GM12865 (cell line): ENCODE measurements around the gene C2CD4C.

Experiments
- DNase-seq: peaks from one replicate; pipeline ENCODE4 v3.0.0; 2010; ENCODE audit warnings: low read depth
- H3K4me3 ChIP-seq: 2 replicates; pipeline ENCODE4 v1.5.1; 2011; ENCODE audit warnings: mild to moderate bottlenecking, low read depth, low read length, control low read depth
- TF ChIP-seq, protein P1 (sequence below): IDR thresholded peaks from 2 replicates; pipeline ENCODE4 v1.5.1; 2011; ENCODE audit warnings: low read length, control low read depth, low read depth, inconsistent platforms; ENCODE audit not compliant: insufficient read depth; ENCODE audit errors: missing control alignments

C2CD4C gene, protein sequence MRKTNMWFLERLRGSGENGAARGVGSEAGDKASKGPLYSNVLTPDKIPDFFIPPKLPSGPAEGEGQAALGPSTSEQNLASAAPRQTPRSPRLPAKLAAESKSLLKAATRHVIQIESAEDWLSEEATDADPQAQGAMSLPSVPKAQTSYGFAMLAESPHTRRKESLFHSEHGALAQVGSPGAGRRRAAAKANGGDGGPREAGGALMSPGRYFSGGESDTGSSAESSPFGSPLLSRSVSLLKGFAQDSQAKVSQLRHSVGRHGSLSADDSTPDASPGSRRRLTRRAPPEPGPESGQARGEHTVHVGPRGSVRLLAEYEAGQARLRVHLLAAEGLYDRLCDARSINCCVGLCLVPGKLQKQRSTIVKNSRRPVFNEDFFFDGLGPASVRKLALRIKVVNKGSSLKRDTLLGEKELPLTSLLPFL

DNA sequence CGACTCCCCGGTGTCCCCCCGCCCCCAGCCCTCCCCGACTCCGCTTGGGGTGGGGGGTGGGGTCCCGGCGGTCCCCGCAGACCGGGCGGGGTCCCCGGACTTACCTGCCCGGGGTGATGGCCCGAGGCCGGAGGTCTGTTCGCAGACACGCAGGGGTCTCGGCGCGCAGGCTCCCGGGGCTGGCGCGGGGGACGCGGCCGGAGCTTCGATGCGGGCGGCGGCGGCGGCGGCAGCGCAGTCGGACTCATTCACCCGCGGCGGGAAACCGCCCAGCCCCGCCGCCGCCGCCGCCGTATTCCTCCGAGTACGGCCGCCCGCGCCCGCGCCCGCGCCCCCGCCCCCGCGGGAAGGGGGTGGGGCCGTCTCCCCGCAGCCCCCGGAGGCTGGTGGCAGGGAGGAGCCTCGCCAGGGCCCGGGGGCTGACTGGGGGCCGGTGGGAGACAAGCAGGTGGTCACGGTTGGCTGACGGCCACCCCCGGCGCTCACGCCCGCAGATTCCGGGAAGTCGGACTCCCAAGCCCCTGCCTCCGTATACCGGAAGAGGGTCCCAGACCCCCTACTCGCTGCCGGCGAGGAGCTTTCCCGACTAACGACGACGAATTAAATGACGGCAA lies at the start of gene C2CD4C:
Gene C2CD4C (minus strand): TSS at position 246 of the 614 bp plus-strand sequence. CDS start 786 bp downstream, outside the sequence.
- no peak within 1 kb of the TSS for H3K4me3 ChIP-seq
- TF ChIP-seq, protein P1, sequence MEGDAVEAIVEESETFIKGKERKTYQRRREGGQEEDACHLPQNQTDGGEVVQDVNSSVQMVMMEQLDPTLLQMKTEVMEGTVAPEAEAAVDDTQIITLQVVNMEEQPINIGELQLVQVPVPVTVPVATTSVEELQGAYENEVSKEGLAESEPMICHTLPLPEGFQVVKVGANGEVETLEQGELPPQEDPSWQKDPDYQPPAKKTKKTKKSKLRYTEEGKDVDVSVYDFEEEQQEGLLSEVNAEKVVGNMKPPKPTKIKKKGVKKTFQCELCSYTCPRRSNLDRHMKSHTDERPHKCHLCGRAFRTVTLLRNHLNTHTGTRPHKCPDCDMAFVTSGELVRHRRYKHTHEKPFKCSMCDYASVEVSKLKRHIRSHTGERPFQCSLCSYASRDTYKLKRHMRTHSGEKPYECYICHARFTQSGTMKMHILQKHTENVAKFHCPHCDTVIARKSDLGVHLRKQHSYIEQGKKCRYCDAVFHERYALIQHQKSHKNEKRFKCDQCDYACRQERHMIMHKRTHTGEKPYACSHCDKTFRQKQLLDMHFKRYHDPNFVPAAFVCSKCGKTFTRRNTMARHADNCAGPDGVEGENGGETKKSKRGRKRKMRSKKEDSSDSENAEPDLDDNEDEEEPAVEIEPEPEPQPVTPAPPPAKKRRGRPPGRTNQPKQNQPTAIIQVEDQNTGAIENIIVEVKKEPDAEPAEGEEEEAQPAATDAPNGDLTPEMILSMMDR = no peak
- DNase-seq = no peak

DNA sequence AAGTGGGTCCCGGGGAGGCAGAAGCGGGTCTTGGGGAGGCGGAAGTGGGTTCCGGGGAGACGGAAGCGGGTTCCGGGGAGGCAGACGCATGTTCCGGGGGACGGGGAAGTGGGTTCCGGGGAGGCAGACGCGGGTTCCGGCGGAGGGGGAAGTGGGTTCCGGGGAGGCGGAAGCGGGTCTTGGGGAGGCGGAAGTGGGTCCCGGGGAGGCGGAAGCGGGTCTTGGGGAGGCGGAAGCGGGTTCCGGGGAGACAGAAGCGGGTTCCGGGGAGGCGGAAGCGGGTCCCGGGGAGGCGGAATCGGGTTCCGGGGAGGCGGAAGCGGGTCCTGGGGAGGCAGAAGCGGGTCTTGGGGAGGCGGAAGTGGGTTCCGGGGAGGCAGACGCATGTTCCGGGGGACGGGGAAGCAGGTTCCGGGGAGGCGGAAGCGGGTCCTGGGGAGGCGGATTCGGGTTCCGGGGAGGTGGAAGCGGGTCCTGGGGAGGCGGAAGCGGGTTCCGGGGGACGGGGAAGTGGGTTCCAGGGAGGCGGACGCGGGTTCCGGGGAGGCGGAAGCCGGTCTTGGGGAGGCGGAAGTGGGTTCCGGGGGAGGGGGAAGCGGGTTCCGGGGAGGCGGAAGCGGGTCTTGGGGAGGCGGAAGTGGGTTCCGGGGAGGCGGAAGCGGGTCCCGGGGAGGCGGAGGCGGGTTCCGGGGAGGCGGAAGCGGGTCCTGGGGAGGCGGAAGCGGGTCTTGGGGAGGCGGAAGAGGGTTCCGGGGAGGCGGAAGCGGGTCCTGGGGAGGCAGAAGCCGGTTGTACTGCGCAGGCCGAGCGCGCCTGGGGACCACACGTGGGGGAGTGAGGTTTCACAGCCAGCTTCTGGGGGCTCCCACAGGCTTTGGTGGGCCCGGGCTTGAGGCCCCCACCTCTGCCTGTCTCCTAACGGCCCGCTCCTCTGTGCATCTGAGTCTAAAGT lies 49.4 kb upstream of the C2CD4C start:
- no peak overlapping the region for H3K4me3 ChIP-seq
- TF ChIP-seq, protein P1 = no peak
- DNase-seq = no peak

DNA sequence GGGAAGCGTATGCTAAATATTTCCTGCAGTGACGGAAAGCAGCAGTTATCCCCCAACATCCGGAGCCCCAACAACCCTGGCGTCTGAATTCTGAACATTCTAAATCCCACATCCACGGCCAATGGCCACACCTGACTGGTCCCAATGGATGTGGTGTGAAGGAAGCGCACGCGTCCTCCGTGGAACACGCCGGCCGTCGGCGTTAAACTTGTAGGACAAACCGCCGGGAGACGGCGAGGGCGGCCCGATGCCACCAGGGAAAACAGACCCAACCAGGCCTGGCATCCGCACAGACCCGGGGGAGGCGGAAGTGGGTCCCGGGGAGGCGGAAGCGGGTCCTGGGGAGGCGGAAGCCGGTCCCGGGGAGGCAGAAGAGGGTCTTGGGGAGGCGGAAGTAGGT lies 48.7 kb upstream of the C2CD4C start:
- H3K4me3 ChIP-seq = no peak overlapping the region
- TF ChIP-seq, protein P1 = no peak
- DNase-seq = no peak

DNA sequence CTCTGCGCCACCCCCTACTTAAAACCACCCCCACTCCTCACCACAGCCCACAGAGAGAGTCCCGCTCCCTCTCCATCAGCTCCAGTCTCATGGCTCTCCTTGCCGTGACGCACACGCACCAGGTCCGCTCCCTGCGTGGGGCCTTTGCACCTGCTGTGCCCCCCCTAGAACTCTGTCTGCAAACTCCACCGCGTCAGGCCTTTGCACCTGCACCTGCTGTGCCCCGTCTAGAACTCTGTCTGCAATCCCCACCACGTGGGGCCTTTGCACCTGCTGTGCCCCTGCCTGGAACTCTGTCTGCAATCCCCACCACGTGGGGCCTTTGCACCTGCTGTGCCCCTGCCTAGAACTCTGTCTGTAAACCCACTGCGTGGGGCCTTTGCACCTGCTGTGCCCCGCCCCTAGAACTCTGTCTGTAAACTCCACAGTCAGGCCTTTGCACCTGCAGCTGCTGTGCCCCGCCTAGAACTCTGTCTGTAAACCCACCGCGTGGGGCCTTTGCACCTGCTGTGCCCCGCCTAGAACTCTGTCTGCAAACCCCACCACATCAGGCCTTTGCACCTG lies 47.7 kb upstream of the C2CD4C start:
- TF ChIP-seq, protein P1 = no peak
- H3K4me3 ChIP-seq = no peak overlapping the region
- no peak for DNase-seq

DNA sequence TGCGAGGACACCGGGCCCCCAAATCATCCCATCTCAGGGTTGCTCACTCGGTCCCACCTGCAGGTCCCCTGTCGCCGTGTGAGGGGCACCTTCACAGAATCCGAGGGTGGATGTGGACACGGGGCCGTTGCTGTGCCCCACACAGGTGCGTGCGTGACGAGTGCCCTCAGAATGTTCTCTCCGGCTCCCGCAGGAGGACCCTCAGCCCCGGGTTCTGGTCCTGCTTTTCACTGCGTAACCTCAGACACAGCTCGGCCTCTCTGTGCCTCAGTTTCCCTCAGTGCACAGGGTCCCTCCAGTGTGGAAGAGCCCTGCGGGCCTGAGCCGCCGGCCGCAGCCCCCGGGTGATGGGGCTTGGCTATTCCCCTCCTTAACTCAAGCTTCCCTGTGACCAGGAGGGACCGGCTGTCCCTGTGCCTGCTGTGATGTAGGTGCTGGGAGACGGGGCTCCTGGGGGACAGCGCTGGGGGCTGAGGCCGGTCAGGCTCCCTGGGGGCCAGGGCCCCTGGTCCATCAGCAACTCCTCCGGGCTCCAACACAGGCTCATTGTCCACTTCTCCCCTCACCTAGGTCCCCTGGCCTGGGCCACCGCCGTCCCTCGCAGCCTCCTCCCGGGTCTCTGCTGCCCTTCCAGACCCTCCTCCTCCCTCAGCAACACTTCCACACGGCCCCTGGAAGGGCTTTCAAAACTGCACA lies 47.1 kb upstream of the C2CD4C start:
- TF ChIP-seq, protein P1 = no peak
- no peak overlapping the region for H3K4me3 ChIP-seq
- no peak for DNase-seq

DNA sequence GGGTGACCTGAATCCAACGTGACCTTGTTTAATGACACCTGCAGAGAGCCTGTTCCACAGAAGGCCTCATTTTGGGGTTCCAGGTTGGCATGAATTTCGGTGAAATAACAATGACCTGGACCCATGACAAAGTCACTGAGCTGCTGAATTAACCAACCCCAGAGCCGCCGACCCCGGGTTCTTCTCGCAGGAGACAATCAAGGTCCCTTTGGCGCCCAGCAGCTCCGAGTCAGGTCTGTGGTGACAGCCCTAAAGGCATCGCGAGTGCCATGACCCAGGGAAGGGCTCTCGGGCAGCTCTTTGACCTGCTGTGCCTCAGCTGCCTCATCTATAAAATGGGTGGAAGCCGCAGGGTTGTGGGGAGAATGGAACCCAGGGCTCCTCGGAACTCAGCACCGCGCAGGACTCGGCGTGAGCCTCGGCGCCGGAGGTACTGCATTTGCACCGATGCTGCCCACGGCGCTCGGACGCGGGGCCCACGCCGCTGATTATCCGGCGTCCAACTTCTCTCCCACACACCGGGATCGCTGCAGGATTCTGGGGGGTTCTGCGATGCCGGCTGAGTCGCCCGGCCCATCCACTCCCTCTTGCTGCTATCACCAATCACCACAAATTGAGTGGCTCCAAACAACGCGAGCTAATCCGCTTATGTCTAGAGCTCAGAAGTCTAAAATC lies 46.2 kb upstream of the C2CD4C start:
- TF ChIP-seq, protein P1 = no peak
- DNase-seq = no peak
- no peak overlapping the region for H3K4me3 ChIP-seq
